Suprapubic skin (tissue), 4 donors: ENCODE data around the gene SDS.

Experiments used
- EP300 ChIP-seq: sonication (generic); formaldehyde crosslinking; IDR thresholded peaks from one replicate; pipeline ENCODE4 v1.6.1; 2017; ENCODE audit warnings: antibody characterized with exemption
- POLR2A ChIP-seq, 2 donors: fragments of 450-650 bp; IDR thresholded peaks; one replicate each; pipeline ENCODE4 v1.6.1; 2017; ENCODE audit warnings: antibody characterized with exemption in 2 of 2, mild to moderate bottlenecking in 2 of 2, moderate library complexity in 2 of 2
- POLR2AphosphoS5 ChIP-seq, 3 donors: sonication (generic); formaldehyde crosslinking; IDR thresholded peaks; one replicate each; pipeline ENCODE4 v1.6.1; 2017; ENCODE audit warnings: antibody characterized with exemption in 3 of 3
- TF ChIP-seq, protein P1 (sequence below), 2 donors: fragments of 200-600 bp in 1 of 2; fragments of 450-650 bp in 1 of 2; sonication (generic) in 1 of 2; IDR thresholded peaks; one replicate each; pipeline ENCODE4 v1.5.1; 2016 to 2019; ENCODE audit warnings: antibody characterized with exemption in 2 of 2, mild to moderate bottlenecking in 1 of 2, moderate library complexity in 1 of 2

DNA sequence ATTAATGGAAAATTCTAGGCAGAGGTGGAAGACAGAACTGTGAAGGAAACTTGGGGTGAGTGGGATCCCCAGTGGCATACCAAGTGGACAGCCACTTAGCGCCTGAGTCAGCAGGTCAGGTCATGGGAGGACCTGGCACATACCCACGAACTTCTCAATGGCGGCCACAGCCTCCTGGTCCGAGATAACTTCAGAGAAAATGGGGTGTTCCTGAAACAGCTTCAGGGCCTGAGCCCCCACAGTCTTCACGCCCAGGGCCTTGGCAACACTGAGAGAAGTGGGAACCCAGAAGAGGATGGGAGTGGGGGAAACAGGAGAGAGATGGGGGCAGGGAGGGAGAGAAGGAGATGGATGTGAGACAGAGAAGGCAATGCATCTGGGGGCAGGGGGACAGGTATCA lies 9.9 kb downstream of the SDS start:
- TF ChIP-seq, protein P1, sequence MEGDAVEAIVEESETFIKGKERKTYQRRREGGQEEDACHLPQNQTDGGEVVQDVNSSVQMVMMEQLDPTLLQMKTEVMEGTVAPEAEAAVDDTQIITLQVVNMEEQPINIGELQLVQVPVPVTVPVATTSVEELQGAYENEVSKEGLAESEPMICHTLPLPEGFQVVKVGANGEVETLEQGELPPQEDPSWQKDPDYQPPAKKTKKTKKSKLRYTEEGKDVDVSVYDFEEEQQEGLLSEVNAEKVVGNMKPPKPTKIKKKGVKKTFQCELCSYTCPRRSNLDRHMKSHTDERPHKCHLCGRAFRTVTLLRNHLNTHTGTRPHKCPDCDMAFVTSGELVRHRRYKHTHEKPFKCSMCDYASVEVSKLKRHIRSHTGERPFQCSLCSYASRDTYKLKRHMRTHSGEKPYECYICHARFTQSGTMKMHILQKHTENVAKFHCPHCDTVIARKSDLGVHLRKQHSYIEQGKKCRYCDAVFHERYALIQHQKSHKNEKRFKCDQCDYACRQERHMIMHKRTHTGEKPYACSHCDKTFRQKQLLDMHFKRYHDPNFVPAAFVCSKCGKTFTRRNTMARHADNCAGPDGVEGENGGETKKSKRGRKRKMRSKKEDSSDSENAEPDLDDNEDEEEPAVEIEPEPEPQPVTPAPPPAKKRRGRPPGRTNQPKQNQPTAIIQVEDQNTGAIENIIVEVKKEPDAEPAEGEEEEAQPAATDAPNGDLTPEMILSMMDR (IDR thresholded peaks at IDR 0.05): no peak
- TF ChIP-seq EP300: no peak
- TF ChIP-seq POLR2A (IDR thresholded peaks at IDR 0.05): no peak
- no peak for TF ChIP-seq POLR2AphosphoS5 (IDR thresholded peaks at IDR 0.05)
